A673 (cell line): ENCODE results near the gene ZC3H7B.

Experiments used
- CTCF ChIP-seq: fragments of 300-800, 200-600 bp; sonication (generic); conservative IDR thresholded peaks from 2 replicates; pipeline ENCODE4 v1.5.1; 2017; ENCODE audit warnings: low read depth, mild to moderate bottlenecking, antibody characterized with exemption, low read length, moderate library complexity, mixed read lengths
- EZH2 ChIP-seq: fragments of 200-600 bp; sonication (generic); IDR thresholded peaks from 2 replicates; pipeline ENCODE4 v1.6.1; 2017; ENCODE audit warnings: borderline replicate concordance, low read depth, mild to moderate bottlenecking, mixed read lengths, antibody characterized with exemption, low read length; ENCODE audit not compliant: poor library complexity, severe bottlenecking

- TF ChIP-seq CTCF (no peak), EZH2 (no peak)
Measured at GRCh38 chr22:41384128-41384527, 82.8 kb downstream of the ZC3H7B start.
